ENCODE measurements around the gene KRTAP4-6.
"Not testable (repeated sequence)": the region's sequence is repeated elsewhere in the genome, so short reads cannot be mapped to it uniquely, and the experiment has no call there.

- TF ChIP-seq, protein P1, sequence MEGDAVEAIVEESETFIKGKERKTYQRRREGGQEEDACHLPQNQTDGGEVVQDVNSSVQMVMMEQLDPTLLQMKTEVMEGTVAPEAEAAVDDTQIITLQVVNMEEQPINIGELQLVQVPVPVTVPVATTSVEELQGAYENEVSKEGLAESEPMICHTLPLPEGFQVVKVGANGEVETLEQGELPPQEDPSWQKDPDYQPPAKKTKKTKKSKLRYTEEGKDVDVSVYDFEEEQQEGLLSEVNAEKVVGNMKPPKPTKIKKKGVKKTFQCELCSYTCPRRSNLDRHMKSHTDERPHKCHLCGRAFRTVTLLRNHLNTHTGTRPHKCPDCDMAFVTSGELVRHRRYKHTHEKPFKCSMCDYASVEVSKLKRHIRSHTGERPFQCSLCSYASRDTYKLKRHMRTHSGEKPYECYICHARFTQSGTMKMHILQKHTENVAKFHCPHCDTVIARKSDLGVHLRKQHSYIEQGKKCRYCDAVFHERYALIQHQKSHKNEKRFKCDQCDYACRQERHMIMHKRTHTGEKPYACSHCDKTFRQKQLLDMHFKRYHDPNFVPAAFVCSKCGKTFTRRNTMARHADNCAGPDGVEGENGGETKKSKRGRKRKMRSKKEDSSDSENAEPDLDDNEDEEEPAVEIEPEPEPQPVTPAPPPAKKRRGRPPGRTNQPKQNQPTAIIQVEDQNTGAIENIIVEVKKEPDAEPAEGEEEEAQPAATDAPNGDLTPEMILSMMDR (IDR thresholded peaks at IDR 0.05; ENCODE audit: low read length) = not testable (repeated sequence)
- TF ChIP-seq EZH2 (IDR thresholded peaks at IDR 0.05; ENCODE audit: borderline replicate concordance, low read length) = not testable (repeated sequence)
These were observed 49.5 kb upstream of the KRTAP4-6 start, which contains the start of gene KRTAP9-1 for GRCh38 chr17:41189837-41190318.
